Measurements from ENCODE around the gene TRAPPC12.
"Not testable (repeated sequence)": the region's sequence is repeated elsewhere in the genome, so short reads cannot be mapped to it uniquely, and the experiment has no call there.

Gene TRAPPC12

DNA sequence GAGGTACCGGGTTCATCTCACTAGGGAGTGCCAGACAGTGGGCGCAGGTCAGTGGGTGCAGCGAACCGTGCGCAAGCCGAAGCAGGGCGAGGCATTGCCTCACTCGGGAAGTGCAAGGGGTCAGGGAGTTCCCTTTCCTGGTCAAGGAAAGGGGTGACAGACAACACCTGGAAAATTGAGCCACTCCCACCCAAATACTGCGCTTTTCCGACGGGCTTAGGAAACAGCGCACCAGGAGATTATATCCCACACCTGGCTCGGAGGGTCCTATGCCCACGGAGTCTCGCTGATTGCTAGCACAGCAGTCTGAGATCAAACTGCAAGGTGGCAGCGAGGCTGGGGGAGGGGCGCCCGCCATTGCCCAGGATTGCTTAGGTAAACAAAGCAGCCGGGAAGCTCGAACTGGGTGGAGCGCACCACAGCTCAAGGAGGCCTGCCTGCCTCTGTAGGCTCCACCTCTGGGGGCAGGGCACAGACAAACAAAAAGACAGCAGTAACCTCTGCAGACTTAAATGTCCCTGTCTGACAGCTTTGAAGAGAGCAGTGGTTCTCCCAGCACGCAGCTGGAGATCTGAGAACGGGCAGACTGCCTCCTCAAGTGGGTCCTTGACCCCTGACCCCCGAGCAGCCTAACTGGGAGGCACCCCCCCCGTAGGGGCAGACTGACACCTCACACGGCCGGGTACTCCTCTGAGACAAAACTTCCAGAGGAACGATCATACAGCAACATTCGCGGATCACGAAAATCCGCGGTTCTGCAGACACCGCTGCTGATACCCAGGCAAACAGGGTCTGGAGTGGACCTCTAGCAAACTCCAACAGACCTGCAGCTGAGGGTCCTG lies 9.9 kb upstream of the TRAPPC12 start:
- DNase-seq, result not testable (repeated sequence)

DNA sequence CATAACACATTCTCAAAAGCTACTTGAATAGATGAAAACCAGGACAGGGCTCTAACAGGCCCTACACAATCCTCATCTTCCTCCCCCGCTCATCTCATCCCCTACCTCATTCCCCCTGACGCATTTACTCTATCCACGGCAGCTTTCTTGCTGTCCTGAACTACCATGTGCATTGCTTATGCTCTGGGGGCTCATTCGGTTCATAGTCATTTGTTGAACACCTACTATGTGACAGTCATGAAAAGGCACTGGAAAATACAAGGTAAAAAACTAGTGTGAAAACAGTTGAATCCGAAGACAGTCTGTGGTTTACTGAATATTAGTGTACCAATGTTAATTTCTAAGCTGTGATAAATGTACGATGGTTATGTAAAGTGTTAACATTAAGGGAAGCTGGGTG lies 2.7 kb upstream of the TRAPPC12 start:
- no peak for DNase-seq

DNA sequence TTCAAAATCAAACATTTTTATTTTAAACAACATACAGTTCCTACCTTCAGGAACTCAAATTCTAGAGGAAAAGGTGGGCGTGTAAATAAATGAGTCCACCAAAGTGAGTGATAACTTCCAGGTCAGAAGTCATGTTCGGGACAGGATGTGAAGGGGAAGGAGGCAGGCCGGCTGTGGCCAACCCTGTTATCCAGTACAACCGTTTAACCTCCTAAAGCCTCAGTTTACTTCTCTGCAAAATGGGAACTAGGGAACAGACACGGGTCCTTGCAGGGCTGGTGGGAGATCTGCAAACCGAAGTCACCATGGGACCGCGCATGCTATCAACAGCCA lies 2.2 kb upstream of the TRAPPC12 start:
- peak; percentile 43 for DNase-seq

- peak; percentile 98 for DNase-seq
Measured at GRCh38 chr2:3377612-3378432, 1.7 kb upstream of the TRAPPC12 start, which contains the start of gene EIPR1. Gene EIPR1 (minus strand): TSS chr2:3377818. CDS start chr2:3377689, 129 bp downstream.

GRCh38 chr2:3379339-3379646 lies 201 bp upstream of the TRAPPC12 start:
- DNase-seq, result no peak

DNA sequence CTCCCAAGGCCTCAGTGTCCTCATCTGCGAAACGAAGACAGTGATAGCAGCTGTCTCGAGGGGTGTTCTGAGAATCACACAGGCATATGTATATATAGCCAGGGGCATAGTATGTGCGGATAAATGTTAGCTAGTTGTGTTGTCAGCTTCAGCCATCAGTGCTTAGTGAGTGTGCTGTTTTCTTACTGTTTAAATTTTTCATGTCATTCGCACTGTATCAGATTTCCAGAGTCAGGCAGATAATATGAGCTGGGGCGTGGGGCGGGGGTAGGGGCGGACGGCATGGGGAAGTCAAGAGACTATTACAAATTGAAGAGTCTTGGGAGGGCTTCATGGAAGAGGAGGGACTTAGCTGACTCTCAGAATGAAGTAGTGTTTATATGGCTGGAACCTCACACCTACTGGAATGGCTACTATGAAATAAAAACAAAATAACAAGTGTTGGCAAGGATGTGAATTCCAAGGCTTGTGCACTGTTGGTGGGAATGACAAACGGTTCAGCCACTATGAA lies 7.0 kb downstream of the TRAPPC12 start:
- no peak for DNase-seq

DNA sequence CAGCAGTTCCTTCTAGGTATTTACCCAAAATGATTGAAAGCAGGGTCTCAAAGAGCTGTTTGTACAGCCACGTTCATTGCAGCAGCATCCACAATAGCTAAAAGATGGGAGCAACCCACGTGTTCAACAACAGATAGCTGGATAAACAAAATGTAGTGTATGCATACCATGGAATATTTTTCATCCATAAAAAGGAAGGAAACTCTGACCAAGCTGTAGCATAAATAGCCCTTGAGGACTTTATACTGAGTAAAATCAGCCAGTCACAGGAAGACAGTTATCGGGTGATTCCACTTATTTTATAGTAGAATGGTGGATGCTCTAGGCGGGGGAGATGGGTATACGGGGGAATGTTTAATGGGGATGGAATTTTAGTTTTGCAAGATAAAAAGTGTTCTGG lies 7.5 kb downstream of the TRAPPC12 start:
- DNase-seq, result no peak

- DNase-seq, result no peak
Measured at GRCh38 chr2:3387644-3388411, 8.3 kb downstream of the TRAPPC12 start.

DNA sequence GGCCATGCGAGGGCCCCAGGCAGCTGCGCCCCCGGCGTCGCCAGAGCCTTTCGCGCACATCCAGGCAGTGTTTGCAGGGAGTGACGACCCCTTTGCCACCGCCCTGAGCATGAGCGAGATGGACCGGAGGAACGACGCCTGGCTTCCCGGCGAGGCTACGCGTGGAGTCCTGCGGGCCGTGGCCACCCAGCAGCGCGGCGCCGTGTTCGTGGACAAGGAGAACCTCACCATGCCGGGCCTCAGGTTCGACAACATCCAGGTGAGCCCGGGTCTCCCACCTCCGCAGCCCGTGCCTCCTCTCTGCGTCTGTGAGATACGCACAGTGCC lies 8.9 kb downstream of the TRAPPC12 start:
- no peak for DNase-seq

DNA sequence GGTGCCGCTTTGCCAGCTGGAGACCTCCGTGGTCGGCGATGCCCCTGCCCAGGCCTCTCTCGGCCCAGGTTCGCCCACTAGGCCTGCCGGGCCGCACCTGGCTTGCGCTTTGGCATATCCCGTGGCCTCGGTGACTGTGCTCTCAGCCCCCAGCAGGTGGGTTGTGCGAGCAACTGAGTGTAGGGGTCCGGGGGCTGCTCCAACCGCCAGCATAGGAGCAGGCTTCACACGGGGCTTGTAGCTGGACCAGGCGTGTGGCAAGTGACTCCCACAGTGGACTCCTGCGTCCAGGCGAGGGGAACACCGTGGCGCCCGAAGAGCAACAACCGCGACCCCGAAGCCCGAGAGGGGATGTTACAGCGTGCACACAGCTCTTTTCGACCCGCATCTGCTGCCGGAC lies 9.7 kb downstream of the TRAPPC12 start:
- DNase-seq, result no peak

DNA sequence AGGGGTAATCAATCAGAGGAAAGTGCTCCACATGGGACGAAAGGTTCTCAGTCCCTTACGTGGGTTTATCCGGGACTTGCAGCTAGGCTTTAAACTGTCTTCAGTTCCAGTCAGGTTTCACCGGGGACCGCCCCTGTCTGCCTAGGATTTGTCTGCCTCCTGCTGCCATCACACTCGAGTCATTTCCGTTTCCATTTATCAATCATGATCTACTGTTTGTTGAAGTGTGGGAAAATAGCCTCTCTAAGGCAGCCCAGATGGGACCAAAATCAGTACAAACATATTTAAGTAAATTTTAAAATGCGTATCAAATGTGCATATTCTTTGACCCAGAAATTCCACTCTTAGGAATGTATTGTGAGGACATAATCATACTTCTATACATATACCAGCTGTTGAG lies 10.5 kb downstream of the TRAPPC12 start:
- no peak for DNase-seq

DNA sequence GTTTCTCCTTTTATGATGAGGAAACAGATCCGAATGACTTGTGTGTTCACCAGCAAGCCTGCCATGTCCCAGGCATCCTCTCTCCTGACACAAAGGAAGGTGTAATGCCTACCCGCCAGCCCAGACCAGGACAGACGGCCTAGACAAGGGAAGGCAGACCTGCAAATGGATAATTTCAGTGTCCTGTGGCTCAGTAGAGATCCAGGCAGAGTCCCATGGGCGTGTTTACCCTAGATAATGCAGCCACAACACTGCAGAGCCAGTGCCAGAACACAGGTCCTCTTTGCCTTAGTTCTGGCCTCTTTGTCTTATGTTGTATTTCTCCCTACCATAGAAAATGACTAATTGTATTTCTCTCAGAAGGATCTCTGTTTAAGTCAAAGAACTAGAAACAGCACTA lies 12.7 kb downstream of the TRAPPC12 start:
- no peak for DNase-seq

DNA sequence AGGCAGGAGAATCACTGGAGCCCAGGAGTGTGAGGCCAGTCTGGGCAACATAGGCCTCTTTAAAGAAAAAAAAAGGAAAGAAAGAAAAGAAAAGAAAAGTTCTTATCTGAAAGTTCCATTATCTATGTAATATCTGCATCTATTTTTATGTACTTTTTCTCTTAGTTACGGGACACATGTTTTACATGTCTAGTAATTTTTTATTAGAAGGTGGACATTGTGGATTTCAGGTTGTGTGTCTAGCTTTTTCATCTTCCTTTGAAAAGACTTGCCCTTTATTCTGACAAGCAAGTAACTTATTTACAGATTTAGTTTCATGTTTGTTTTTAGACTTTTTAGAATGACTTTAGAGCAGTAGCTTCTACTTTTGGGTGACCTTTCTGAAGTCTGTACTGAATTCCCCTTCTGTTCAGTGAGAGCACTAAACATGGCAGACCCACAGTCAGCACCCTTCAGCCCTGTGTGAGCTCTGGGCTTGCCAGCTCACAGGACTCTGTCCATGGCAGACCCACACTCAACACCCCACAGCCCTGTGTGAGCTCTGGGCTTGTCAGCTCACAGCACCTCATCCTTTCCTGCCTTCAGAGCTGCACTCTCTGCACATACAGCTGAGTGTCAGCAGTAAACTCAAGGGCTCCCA lies 17.5 kb downstream of the TRAPPC12 start:
- DNase-seq, result no peak

DNA sequence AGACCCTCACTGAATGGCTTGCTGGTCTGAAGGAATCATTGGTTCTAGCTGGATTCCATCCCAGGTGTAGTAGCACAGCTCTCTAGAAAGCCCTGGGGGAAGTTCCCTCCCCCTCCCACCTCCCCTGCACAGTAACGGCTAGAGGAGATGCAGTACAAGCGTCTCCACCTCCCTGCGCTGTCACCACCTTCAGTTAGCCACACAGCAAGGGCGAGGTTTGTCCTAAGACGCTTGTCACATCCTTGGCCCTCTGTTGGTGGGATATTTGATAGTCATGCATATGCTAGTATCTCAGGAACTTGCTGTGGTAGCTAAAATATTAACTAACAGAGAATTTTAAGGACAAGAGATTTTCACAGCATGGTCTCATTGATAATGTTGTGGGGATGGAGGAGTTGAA lies 19.4 kb downstream of the TRAPPC12 start:
- DNase-seq, result no peak

DNA sequence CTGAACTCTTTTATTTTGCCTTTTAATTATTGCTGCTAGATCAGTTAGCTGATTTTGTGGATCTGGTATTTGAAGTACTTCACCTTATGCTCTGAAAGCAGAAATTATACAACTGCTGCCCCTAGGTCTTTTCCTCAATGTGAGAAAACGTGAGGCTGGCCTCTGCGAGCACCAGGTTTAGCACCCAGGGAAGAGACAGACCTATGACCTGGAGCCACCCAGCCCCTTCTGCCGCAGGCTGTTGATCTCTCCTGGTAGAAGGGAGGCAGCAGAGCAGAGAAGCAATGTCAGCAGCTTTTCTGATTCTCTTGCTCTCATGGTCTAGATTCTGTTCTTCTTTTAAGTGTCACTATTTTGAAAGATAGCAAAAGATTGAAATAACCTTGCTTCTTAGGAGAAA lies 19.9 kb downstream of the TRAPPC12 start:
- no peak for DNase-seq

- DNase-seq, result no peak
Measured at GRCh38 chr2:3399829-3400228, 20.3 kb downstream of the TRAPPC12 start.

DNA sequence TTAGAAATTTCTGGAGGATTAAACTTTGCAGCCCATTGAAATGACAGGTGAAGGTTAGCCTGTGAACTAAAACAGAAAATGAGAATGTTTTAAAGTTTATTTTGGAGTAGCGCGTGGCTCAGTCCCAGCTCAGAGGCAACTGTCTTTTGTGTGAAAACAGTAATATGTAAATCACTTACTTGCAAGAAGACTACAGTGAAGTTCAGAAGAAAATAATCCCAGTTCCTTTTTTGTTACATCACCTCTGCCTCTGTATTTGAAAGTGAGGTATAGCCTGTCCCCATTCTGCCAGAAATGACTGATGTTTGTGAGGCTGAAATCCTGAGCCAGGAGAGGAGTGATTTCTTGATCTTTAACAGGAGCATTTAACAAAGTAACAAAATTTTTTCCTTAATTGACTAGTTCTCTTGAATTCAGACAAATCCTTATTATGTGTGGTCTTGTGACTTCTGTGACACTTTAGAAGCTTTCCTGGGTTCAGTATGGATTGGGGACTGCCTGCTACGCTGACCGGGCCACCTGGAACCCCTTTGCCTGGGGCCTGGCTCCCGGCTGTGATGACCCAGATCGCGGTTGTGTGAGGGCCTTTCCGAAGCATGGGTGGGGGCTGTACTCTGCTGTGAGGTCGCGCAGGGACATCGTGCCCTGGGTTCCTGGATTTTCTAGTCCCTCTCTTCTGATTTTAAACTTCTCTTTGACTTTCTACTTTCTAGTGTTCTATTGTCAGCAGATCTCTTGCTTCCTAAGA lies 24.3 kb downstream of the TRAPPC12 start:
- DNase-seq, result no peak

- DNase-seq, result no peak
Measured at GRCh38 chr2:3404349-3404894, 24.9 kb downstream of the TRAPPC12 start.

DNA sequence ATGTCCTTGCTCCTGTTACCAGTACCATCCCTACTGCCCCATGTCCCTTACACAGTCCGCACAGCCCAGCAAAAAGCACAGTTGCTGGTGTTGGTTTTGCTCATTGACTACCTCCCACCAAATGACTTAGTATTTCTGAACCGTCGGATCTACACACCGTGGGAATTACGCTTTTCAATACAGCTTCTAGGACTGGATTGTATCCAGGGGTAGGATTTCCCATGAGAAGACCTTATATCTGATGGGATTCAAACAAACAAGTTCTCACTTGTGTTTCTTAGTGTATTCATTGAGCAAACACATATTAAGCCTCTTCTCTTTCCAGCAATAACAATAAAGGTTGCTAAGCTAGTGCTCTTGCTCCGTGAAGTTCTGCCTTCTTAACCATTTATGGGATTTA lies 25.8 kb downstream of the TRAPPC12 start:
- no peak for DNase-seq

DNA sequence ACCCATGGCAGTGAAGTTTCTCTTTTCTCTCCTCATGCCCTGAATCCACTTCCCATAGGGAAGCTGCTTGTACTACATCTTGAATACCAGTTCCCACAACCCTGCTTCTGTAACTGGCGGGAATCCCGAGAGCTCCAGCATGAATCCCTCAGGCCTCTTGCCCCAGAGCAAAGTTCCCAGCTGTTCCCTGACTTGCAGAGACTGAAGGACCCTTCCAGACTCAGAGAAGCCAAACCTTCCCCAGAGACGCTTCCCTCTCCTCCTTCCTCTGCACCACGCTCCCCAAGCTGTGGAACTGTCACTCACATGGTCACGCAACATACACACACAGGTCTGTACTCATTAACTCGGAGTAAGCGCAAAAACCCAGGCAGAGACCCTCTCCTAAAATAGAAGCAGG lies 26.4 kb downstream of the TRAPPC12 start:
- no peak for DNase-seq

DNA sequence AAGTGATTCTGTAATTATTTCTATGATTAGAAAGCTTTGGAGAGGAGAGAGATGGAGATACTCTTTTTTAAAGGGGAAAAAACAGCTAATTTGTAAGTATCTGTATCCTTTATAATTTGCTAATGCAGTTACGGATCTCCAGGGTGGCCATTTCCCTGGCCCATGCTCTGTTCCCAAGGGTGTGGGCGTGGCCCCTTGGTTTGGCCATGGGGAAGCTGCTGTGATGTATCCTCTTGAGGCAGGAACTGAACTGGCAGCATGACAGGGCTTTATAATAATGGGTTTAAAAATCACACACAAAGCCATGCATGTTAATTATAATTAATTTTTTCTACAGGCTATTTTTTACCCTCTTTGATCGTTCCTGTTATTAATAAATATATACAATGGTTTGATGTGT lies 27.0 kb downstream of the TRAPPC12 start:
- DNase-seq, result no peak

DNA sequence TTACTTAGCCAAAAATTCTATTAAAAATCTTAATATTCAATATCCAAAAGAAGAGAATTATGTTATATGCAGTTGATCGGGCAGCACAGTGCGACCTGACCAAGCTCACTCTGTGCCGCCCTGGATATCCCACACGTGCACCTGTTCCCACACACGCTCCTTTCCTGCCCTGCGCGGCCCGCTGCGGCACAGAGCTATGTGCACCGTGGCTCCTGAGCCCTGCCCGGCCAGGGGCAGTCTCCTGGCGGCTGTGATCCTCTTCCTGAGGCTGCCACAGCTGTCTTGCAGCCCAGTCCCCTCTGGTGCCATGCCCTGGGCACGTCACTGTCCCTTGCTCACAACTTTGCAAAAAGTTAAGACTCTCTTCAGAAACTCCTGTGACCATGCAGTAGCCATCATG lies 29.3 kb downstream of the TRAPPC12 start:
- no peak for DNase-seq

All from fibroblast of upper back skin (primary cell).